ENCODE measurements around the gene CELF3. TPM values are rescaled to one million over a fixed set of nuclear protein-coding genes. Genes with fewer than 3 reads are reported as not detected.

The CELF3 gene
- total and polyA plus RNA-seq, 9 of the 15 experiments (the other 6 are each of a cell fraction or from before 2014, with no cell fraction given): not detected

GRCh38 chr1:151762941-151763921, 46.6 kb upstream of the CELF3 start, which contains the start of gene MRPL9 (continued):
- TF ChIP-seq ZNF384 (IDR thresholded peaks at IDR 0.05; ENCODE audit: low read depth, low read length): no peak
- peak; percentile 71 for TF ChIP-seq ETV5 (CRISPR knock-in tag; IDR thresholded peaks at IDR 0.05; ENCODE audit: low read depth)
- TF ChIP-seq NFRKB (IDR thresholded peaks at IDR 0.05; ENCODE audit: low read depth): peak; percentile 77
- TF ChIP-seq ZKSCAN3 (CRISPR knock-in tag; IDR thresholded peaks at IDR 0.05): no peak
- TF ChIP-seq PHF20 (IDR thresholded peaks at IDR 0.05; ENCODE audit: partially characterized antibody): peak; percentile 99
- no peak for TF ChIP-seq HEY1 (CRISPR knock-in tag; IDR thresholded peaks at IDR 0.05; ENCODE audit: borderline replicate concordance)
- TF ChIP-seq ATF3 (IDR thresholded peaks at IDR 0.05): peak; percentile 40; the same call in 1 of the 2 replicates
- no peak for TF ChIP-seq ATF3 (CRISPR knock-in tag; conservative IDR thresholded peaks at IDR 0.05)
- peak; percentile 41; the same call in 1 of the 2 replicates for TF ChIP-seq E2F1 (CRISPR knock-in tag; IDR thresholded peaks at IDR 0.05)
- 0 out of 2 replicates have a peak, but pooled peaks have one; percentile 23 for TF ChIP-seq ELF2 (CRISPR knock-in tag; IDR thresholded peaks at IDR 0.05)
- no peak for TF ChIP-seq ZFP30 (CRISPR knock-in tag; IDR thresholded peaks at IDR 0.05; ENCODE audit: borderline replicate concordance)
- TF ChIP-seq ZNF589 (CRISPR knock-in tag; IDR thresholded peaks at IDR 0.05; ENCODE audit: low read depth): peak; percentile 72; the same call in 1 of the 2 replicates
- TF ChIP-seq NFXL1 (CRISPR knock-in tag; IDR thresholded peaks at IDR 0.05): no peak
- no peak for TF ChIP-seq ZNF780A (CRISPR knock-in tag; IDR thresholded peaks at IDR 0.05)
- no peak for TF ChIP-seq ZNF644 (tag; IDR thresholded peaks at IDR 0.05; ENCODE audit: low read depth)
- TF ChIP-seq STAT5B (CRISPR knock-in tag; IDR thresholded peaks at IDR 0.05): no peak
- no peak for TF ChIP-seq POU5F1 (IDR thresholded peaks at IDR 0.05; ENCODE audit: borderline replicate concordance, low read depth, low read length, partially characterized antibody)
- TF ChIP-seq SNAPC5 (CRISPR knock-in tag; IDR thresholded peaks at IDR 0.05): no peak
- no peak for TF ChIP-seq ZNF445 (CRISPR knock-in tag; IDR thresholded peaks at IDR 0.05; ENCODE audit: low read depth)
- TF ChIP-seq POLR2G (IDR thresholded peaks at IDR 0.05; ENCODE audit: low read depth, low read length): peak; percentile 99
- no peak for TF ChIP-seq SMAD1 (IDR thresholded peaks at IDR 0.05; ENCODE audit: low read depth, low read length, partially characterized antibody)
- TF ChIP-seq LEF1 (IDR thresholded peaks at IDR 0.05): no peak
- TF ChIP-seq RBFOX2 (IDR thresholded peaks at IDR 0.05; ENCODE audit: low read depth, low read length): peak; percentile 96
- 0 out of 2 replicates have a peak, but pooled peaks have one; percentile 47 for TF ChIP-seq ZNF57 (CRISPR knock-in tag; IDR thresholded peaks at IDR 0.05)
- no peak for TF ChIP-seq SMARCA5 (IDR thresholded peaks at IDR 0.05)
- TF ChIP-seq CREB3L1 (IDR thresholded peaks at IDR 0.05; ENCODE audit: borderline replicate concordance, low read depth): peak; percentile 42; the same call in 1 of the 2 replicates
